GM18858 (cell line): Measurements from ENCODE around the gene TSBP1.

Experiments
- ATAC-seq: cut with Tn5 transposase; IDR thresholded peaks from one replicate; pipeline ENCODE4 v1.9.1; 2021; ENCODE audit not compliant: unreplicated experiment

The TSBP1 gene

GRCh38 chr6:32371803-32372202 is at the start of gene TSBP1:
TSBP1 (minus strand) TSS chr6:32371903; CDS start chr6:32371706, 197 bp downstream.
- no peak for ATAC-seq

GRCh38 chr6:32416036-32416435 is 44.3 kb upstream of the TSBP1 start:
- no peak for ATAC-seq

- ATAC-seq = no peak
These were observed 43.9 kb upstream of the TSBP1 start for GRCh38 chr6:32415521-32416019.

GRCh38 chr6:32413427-32414047 is 41.8 kb upstream of the TSBP1 start:
- no peak for ATAC-seq

GRCh38 chr6:32411566-32412327 is 40.0 kb upstream of the TSBP1 start:
- ATAC-seq = no peak

- ATAC-seq = no peak
These were observed 39.2 kb upstream of the TSBP1 start for GRCh38 chr6:32410906-32411305.

GRCh38 chr6:32406857-32407256 is 35.2 kb upstream of the TSBP1 start, which contains the start of gene BTNL2:
BTNL2 (minus strand) TSS chr6:32407181; CDS start chr6:32407123, 58 bp downstream.
- ATAC-seq = no peak

GRCh38 chr6:32406197-32406596 is 34.5 kb upstream of the TSBP1 start:
- ATAC-seq = no peak

- no peak for ATAC-seq
These were observed 34.0 kb upstream of the TSBP1 start for GRCh38 chr6:32405656-32406055.

GRCh38 chr6:32402812-32403211 is 31.1 kb upstream of the TSBP1 start:
- no peak for ATAC-seq

GRCh38 chr6:32401284-32401963 is 29.7 kb upstream of the TSBP1 start:
- no peak for ATAC-seq

GRCh38 chr6:32397252-32397920 is 25.7 kb upstream of the TSBP1 start:
- ATAC-seq = peak; percentile 76

GRCh38 chr6:32396028-32396427 is 24.3 kb upstream of the TSBP1 start:
- ATAC-seq = no peak

- ATAC-seq = no peak
These were observed 22.1 kb upstream of the TSBP1 start for GRCh38 chr6:32393665-32394420.

- no peak for ATAC-seq
These were observed 19.8 kb upstream of the TSBP1 start for GRCh38 chr6:32391505-32391904.

GRCh38 chr6:32387589-32388340 is 16.1 kb upstream of the TSBP1 start:
- ATAC-seq = no peak

- ATAC-seq = no peak
These were observed 14.3 kb upstream of the TSBP1 start for GRCh38 chr6:32386040-32386439.

- ATAC-seq = no peak
These were observed 11.2 kb upstream of the TSBP1 start for GRCh38 chr6:32382757-32383420.

- ATAC-seq = no peak
These were observed 7.8 kb upstream of the TSBP1 start for GRCh38 chr6:32379545-32379944.
